Fibroblast of pulmonary artery (primary cell): Measurements from ENCODE around the gene S1PR3.

Experiments
- DNase-seq: peaks from one replicate; pipeline ENCODE4 v3.0.0-alpha.2; 2010; ENCODE audit warnings: low read depth
- H3K4me3 ChIP-seq: replicated peaks from 2 replicates; pipeline ENCODE4 v1.5.1; 2011; ENCODE audit warnings: low read depth, mild to moderate bottlenecking, control low read depth, low read length, moderate library complexity
- CTCF ChIP-seq: IDR thresholded peaks from 2 replicates; pipeline ENCODE4 v1.5.1; 2011; ENCODE audit warnings: mild to moderate bottlenecking, control low read depth, low read length, inconsistent platforms; ENCODE audit errors: missing control alignments

The S1PR3 gene

DNA sequence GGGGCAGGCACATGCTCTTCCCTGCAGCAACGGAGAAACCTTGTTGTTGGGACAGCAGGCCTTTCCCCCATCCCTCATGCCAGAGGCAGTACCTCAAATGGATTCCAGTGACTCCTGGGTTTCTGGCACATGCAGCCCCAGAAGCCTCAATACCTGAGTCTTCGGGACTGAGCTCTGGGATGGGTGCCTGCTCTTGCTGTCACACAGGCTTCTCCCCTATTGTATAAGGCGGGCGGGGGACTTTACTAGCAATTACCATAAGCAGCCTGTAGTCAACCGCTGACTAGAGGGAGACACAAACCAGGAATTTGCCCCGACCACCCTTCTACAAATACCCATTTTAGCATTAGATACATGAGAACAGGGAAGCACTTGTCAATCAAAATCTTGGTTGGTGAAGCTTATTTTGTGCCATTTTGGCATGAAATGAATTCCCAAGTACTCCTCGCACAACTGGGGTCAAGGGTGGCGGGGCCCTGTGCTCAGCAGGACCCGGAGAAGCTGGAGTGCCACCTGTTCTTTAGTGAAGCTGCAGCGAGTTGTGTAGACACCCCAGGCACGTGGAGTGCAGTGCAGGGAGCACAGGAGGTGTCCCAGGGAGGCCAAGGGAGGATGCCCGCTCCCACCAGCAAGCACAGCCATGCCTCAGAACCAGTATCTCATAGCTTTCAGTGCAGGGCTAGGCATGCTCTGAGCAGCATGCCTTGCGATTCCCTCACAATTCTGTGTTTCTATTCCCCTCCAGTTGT, 21.2 kb downstream of the S1PR3 start:
- no peak for TF ChIP-seq CTCF
- no peak overlapping the region for H3K4me3 ChIP-seq
- DNase-seq: no peak

GRCh38 chr9:89013660-89014059, 22.4 kb downstream of the S1PR3 start:
- no peak overlapping the region for H3K4me3 ChIP-seq
- TF ChIP-seq CTCF: no peak

GRCh38 chr9:89014153-89014552, 22.9 kb downstream of the S1PR3 start:
- no peak overlapping the region for H3K4me3 ChIP-seq
- no peak for TF ChIP-seq CTCF
- DNase-seq: no peak

More at GRCh38 chr9:89013660-89014059, 22.4 kb downstream of the S1PR3 start:
- DNase-seq: no peak

GRCh38 chr9:89015336-89015735, 24.1 kb downstream of the S1PR3 start:
- DNase-seq: no peak
- H3K4me3 ChIP-seq: no peak overlapping the region
- no peak for TF ChIP-seq CTCF

- DNase-seq: no peak
- no peak for TF ChIP-seq CTCF
- H3K4me3 ChIP-seq: no peak overlapping the region
These were observed 29.5 kb downstream of the S1PR3 start for GRCh38 chr9:89020754-89021153.

DNA sequence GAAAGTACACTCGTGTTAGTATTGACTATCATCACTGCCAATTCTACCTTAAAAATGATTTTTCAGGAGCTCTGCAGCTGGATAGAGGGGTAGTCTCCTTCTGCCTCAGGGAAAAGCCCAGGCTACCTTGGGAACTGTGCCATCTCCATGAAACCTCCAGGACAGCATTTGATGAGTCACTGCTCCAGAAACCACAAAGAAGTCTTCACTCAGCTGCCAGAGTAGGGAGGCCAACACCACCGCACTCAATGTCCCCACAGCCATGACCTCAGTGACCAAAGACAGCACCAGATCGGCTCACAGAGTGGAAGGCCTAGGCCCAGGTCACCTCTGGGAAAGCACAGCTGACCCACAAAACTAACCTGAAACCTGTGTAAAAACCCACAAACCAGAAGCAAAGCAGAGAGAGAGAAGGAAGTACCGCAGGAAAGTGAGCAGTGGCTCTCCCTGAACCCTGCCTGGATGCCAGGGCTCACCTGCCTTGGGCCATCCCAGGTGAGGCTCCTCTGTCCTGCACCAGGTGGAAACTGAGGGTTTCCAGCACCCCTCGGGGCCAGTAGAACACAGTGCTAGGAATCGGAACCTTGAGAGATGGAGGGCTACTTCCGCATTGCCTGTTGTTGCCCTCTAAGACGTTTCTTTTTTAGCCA, 30.0 kb downstream of the S1PR3 start:
- no peak overlapping the region for H3K4me3 ChIP-seq
- no peak for TF ChIP-seq CTCF
- DNase-seq: peak; percentile 87
